OCI-LY3 (cell line): ENCODE data around the gene ZFR2.

ENCODE experiments used
- H2AFZ ChIP-seq: fragments of 200-600, 300-600 bp; shearing (Covaris generic); 2 replicates; pipeline ENCODE4 v1.6.0; 2014; ENCODE audit warnings: antibody characterized with exemption, low read depth, low read length
- H3K27ac ChIP-seq: fragments of 200-600, 300-600 bp; sonication (generic); 2 replicates; pipeline ENCODE4 v1.5.1; 2014; ENCODE audit warnings: mild to moderate bottlenecking, low read length, moderate library complexity, mixed read lengths
- H3K27me3 ChIP-seq: fragments of 200-600, 300-600 bp; sonication (generic); 2 replicates; pipeline ENCODE4 v1.6.1; 2014; ENCODE audit warnings: low read depth, low read length, mixed read lengths
- H3K36me3 ChIP-seq: fragments of 200-600, 300-600 bp; sonication (generic); replicated peaks from 2 replicates; pipeline ENCODE3; 2014; ENCODE audit warnings: low read depth, low read length, mixed read lengths
- H3K4me1 ChIP-seq: fragments of 300-600, 200-600 bp; sonication (generic); 2 replicates; pipeline ENCODE4 v1.6.1; 2014; ENCODE audit warnings: low read length, mixed read lengths
- H3K4me2 ChIP-seq: fragments of 200-600, 300-600 bp; sonication (generic); 2 replicates; pipeline ENCODE4 v1.6.1; 2014; ENCODE audit warnings: low read length, mixed read lengths
- H3K4me3 ChIP-seq: fragments of 300-600, 200-600 bp; sonication (generic); 2 replicates; pipeline ENCODE4 v1.5.1; 2014; ENCODE audit warnings: antibody characterized with exemption, mild to moderate bottlenecking, low read length, moderate library complexity
- H3K79me2 ChIP-seq: fragments of 300-600, 200-600 bp; shearing (Covaris generic); 2 replicates; pipeline ENCODE4 v1.6.1; 2014; ENCODE audit warnings: mild to moderate bottlenecking, low read length, mixed read lengths
- H3K9ac ChIP-seq: fragments of 300-600, 200-600 bp; shearing (Covaris generic); 2 replicates; pipeline ENCODE4 v1.6.0; 2014; ENCODE audit warnings: mild to moderate bottlenecking, low read length, moderate library complexity
- H3K9me3 ChIP-seq: fragments of 200-600, 300-600 bp; shearing (Covaris generic); 2 replicates; pipeline ENCODE4 v1.6.1; 2014; ENCODE audit warnings: low read length, mixed read lengths; ENCODE audit not compliant: insufficient read depth
- H4K20me1 ChIP-seq: fragments of 200-600, 300-600 bp; sonication (generic); 2 replicates; pipeline ENCODE4 v1.6.1; 2016; ENCODE audit warnings: low read length, mixed read lengths; ENCODE audit not compliant: insufficient read depth
- CTCF ChIP-seq: fragments of 200-600, 300-600 bp; sonication (generic); IDR thresholded peaks from 2 replicates; pipeline ENCODE4 v1.5.1; 2014; ENCODE audit warnings: antibody characterized with exemption, low read length, low read depth
- EZH2phosphoT487 ChIP-seq: fragments of 200-600 bp; shearing (Covaris generic); IDR thresholded peaks from 2 replicates; pipeline ENCODE4 v1.6.1; 2018; ENCODE audit warnings: antibody characterized with exemption, mixed run types, low read depth

Gene ZFR2

GRCh38 chr19:3801412-3802096 lies 67.3 kb downstream of the ZFR2 start:
- Histone ChIP-seq H3K4me1 (no peaks in the 10 kb centered on the region), H3K79me2 (no peaks in the 10 kb centered on the region), H2AFZ (no peak overlapping the region), H3K9ac (no peak overlapping the region), H4K20me1 (no peaks in the 10 kb centered on the region), H3K4me2 (no peak overlapping the region), H3K4me3 (no peak overlapping the region), H3K9me3 (no peaks in the 10 kb centered on the region), H3K27me3 (0 out of 2 replicates have a peak, but pooled peaks cover 3% of the 10 kb centered on the region), H3K27ac (no peak overlapping the region), H3K36me3 (no peaks in the 10 kb centered on the region)
- TF ChIP-seq EZH2phosphoT487 (no peak), CTCF (no peak)

- Histone ChIP-seq H3K4me3 (no peak overlapping the region), H3K27ac (no peak overlapping the region), H3K4me2 (no peak overlapping the region), H3K36me3 (no peaks in the 10 kb centered on the region), H4K20me1 (no peaks in the 10 kb centered on the region), H3K9me3 (no peaks in the 10 kb centered on the region), H3K9ac (no peak overlapping the region), H3K79me2 (no peaks in the 10 kb centered on the region), H3K27me3 (0 out of 2 replicates have a peak, but pooled peaks cover 4% of the 10 kb centered on the region), H3K4me1 (no peaks in the 10 kb centered on the region), H2AFZ (no peak overlapping the region)
- TF ChIP-seq EZH2phosphoT487 = no peak
- TF ChIP-seq CTCF = no peak
Measured at GRCh38 chr19:3800996-3801395, 67.8 kb downstream of the ZFR2 start.

- no peak overlapping the region for H3K4me2 ChIP-seq
- TF ChIP-seq CTCF (no peak), EZH2phosphoT487 (no peak)
Measured at GRCh38 chr19:3798137-3798536, 70.7 kb downstream of the ZFR2 start.

GRCh38 chr19:3796358-3796757 lies 72.5 kb downstream of the ZFR2 start:
- H3K27ac ChIP-seq = no peak overlapping the region
- no peak overlapping the region for H3K9ac ChIP-seq
- H3K36me3 ChIP-seq = no peaks in the 10 kb centered on the region
- H3K4me2 ChIP-seq = no peak overlapping the region
- H4K20me1 ChIP-seq = no peaks in the 10 kb centered on the region
- H3K4me3 ChIP-seq = no peak overlapping the region
- H3K9me3 ChIP-seq = no peaks in the 10 kb centered on the region
- TF ChIP-seq CTCF (no peak), EZH2phosphoT487 (no peak)
- H3K4me1 ChIP-seq = no peaks in the 10 kb centered on the region
- H2AFZ ChIP-seq = no peak overlapping the region
- no peaks in the 10 kb centered on the region for H3K79me2 ChIP-seq
- H3K27me3 ChIP-seq = 0 out of 2 replicates have a peak, but pooled peaks cover 4% of the 10 kb centered on the region

More at GRCh38 chr19:3798137-3798536, 70.7 kb downstream of the ZFR2 start:
- Histone ChIP-seq H3K9me3 (no peaks in the 10 kb centered on the region), H3K27ac (no peak overlapping the region), H3K27me3 (0 out of 2 replicates have a peak, but pooled peaks cover 4% of the 10 kb centered on the region), H3K9ac (no peak overlapping the region), H3K36me3 (no peaks in the 10 kb centered on the region), H2AFZ (no peak overlapping the region), H3K4me1 (no peaks in the 10 kb centered on the region), H3K4me3 (no peak overlapping the region), H4K20me1 (no peaks in the 10 kb centered on the region), H3K79me2 (no peaks in the 10 kb centered on the region)
